Measurements from ENCODE around the gene LRG1.

DNA sequence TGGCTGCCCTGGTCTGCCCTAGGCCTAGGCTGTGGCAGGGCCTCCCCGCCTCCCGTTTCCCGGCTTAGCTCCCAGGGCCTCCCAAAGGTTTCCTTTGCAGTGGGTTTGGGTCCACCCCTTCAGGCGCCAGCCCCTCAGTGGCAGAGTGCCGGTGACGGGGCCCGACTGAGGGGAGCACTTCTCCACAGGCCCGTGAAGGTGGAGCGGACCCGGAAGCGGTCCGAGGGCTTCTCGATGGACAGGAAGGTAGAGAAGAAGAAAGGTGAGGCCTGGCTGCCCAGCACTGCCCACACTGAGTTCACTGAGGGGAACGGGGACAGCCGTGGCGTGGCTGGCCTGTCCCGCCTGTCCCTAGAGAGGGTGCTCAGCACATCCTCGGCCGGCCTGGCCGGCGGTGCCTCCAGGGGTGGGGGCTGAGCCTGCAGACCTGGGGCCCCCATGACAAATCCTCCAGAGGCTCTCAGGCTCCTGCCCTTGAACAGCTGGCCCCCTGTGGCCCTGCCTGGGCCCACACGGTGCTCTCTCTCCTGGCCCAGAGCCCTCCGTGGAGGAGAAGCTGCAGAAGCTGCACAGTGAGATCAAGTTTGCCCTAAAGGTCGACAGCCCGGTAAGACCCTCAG lies 42.0 kb downstream of the LRG1 start:
- TF ChIP-seq, protein P1, sequence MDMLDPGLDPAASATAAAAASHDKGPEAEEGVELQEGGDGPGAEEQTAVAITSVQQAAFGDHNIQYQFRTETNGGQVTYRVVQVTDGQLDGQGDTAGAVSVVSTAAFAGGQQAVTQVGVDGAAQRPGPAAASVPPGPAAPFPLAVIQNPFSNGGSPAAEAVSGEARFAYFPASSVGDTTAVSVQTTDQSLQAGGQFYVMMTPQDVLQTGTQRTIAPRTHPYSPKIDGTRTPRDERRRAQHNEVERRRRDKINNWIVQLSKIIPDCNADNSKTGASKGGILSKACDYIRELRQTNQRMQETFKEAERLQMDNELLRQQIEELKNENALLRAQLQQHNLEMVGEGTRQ (CRISPR knock-in tag; IDR thresholded peaks at IDR 0.05): no peak
- no peak for TF ChIP-seq ELF4 (CRISPR knock-in tag; IDR thresholded peaks at IDR 0.05; ENCODE audit: low read depth)

Measured in WTC11 (cell line).